ENCODE results near the gene FAM9C.

DNA sequence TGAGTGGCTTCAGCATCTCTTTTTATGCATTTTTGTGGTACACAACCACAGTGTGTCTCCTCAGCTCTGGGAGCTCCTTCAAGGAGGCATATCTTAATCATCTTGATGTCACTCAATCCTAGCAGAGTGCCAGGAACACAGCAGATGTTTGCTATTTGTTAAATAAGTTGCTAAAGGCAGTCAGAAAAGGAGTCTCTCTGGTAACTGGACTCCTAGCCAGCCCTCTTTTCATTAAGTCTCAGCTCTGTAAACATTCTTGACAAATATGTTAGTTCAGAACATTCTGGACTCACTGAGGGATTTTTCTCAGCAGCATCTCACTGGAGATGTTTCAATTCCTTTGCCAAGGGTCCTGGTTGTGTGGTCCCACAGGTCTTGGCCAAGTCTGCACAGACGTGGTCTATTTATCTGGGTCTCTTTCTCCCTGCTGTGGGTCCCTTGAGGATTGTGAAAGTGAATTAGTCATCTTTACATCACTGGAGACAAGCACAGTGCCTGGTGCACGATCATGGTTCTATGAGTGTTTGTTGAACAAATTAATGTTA is 20.3 kb upstream of the FAM9C start:
- no peak for TF ChIP-seq POLR2A (IDR thresholded peaks at IDR 0.05)
- TF ChIP-seq, protein P1, sequence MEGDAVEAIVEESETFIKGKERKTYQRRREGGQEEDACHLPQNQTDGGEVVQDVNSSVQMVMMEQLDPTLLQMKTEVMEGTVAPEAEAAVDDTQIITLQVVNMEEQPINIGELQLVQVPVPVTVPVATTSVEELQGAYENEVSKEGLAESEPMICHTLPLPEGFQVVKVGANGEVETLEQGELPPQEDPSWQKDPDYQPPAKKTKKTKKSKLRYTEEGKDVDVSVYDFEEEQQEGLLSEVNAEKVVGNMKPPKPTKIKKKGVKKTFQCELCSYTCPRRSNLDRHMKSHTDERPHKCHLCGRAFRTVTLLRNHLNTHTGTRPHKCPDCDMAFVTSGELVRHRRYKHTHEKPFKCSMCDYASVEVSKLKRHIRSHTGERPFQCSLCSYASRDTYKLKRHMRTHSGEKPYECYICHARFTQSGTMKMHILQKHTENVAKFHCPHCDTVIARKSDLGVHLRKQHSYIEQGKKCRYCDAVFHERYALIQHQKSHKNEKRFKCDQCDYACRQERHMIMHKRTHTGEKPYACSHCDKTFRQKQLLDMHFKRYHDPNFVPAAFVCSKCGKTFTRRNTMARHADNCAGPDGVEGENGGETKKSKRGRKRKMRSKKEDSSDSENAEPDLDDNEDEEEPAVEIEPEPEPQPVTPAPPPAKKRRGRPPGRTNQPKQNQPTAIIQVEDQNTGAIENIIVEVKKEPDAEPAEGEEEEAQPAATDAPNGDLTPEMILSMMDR (IDR thresholded peaks at IDR 0.05) = no peak
